Endodermal cell (in vitro differentiated cells): ENCODE results near the gene CFB. TPM values are rescaled to one million over a fixed set of nuclear protein-coding genes. Genes with fewer than 3 reads are reported as not detected.
A peak's percentile ranks its signal among the peaks of the same experiment; 100 is the strongest.

Experiments used
- DNase-seq: peaks from one replicate; pipeline ENCODE4 v3.0.0-alpha.2; 2017
- H3K27ac ChIP-seq: 2 replicates; pipeline ENCODE4 v1.5.1; 2013; ENCODE audit warnings: mild to moderate bottlenecking, low read depth, low read length, moderate library complexity
- H3K27me3 ChIP-seq: 2 replicates; pipeline ENCODE4 v1.6.1; 2013; ENCODE audit warnings: mild to moderate bottlenecking, low read length, moderate library complexity; ENCODE audit not compliant: insufficient read depth, control insufficient read depth, poor library complexity, severe bottlenecking
- H3K36me3 ChIP-seq: 2 replicates; pipeline ENCODE4 v1.7.0; 2013; ENCODE audit warnings: mild to moderate bottlenecking, low read length, moderate library complexity; ENCODE audit not compliant: control insufficient read depth, insufficient read depth
- H3K4me1 ChIP-seq: one replicate; pipeline ENCODE4 v1.7.0; 2013; ENCODE audit warnings: low read length; ENCODE audit not compliant: control insufficient read depth, insufficient read depth
- H3K4me3 ChIP-seq: 2 replicates; pipeline ENCODE4 v1.5.1; 2013; ENCODE audit warnings: mild to moderate bottlenecking, low read length, moderate library complexity
- H3K9ac ChIP-seq: 2 replicates; pipeline ENCODE4 v1.6.1; 2013; ENCODE audit warnings: mild to moderate bottlenecking, low read length, moderate library complexity; ENCODE audit not compliant: poor library complexity, severe bottlenecking; ENCODE audit errors: extremely low read depth
- H3K9me3 ChIP-seq: 2 replicates; pipeline ENCODE4 v1.6.1; 2013; ENCODE audit warnings: mild to moderate bottlenecking, low read length, moderate library complexity; ENCODE audit not compliant: control insufficient read depth
- H3K27ac Mint-ChIP-seq: 2 replicates; pipeline ENCODE4 v1.8.0; 2020; ENCODE audit warnings: mixed read lengths
- H3K27me3 Mint-ChIP-seq: 2 replicates; pipeline ENCODE4 v1.8.0; 2021; ENCODE audit warnings: mild to moderate bottlenecking, mixed read lengths; ENCODE audit not compliant: insufficient read depth
- H3K36me3 Mint-ChIP-seq: 2 replicates; pipeline ENCODE4 v1.8.0; 2020; ENCODE audit warnings: low read depth, mixed read lengths
- H3K4me1 Mint-ChIP-seq: 2 replicates; pipeline ENCODE4 v1.8.0; 2020; ENCODE audit warnings: mixed read lengths
- H3K4me3 Mint-ChIP-seq: 2 replicates; pipeline ENCODE4 v1.8.0; 2020; ENCODE audit warnings: mild to moderate bottlenecking, moderate library complexity, mixed read lengths
- H3K9me3 Mint-ChIP-seq: 2 replicates; pipeline ENCODE4 v1.8.0; 2020; ENCODE audit warnings: mild to moderate bottlenecking, mixed read lengths
- WGBS, 2 experiments: methylation state at CpG; one replicate each; pipeline versions ENCODE4 v1.1.5 to v1.1.7; 2013; ENCODE audit warnings: missing lambda C conversion rate in 2 of 2, mixed read lengths in 1 of 2; ENCODE audit not compliant: insufficient coverage in 1 of 2, insufficient read length in 1 of 2; 5-methylcytosine and 5-hydroxymethylcytosine counted together
- total RNA-seq, 2 donors: library from RNA; stranded (reverse); fragmentation: NEBNext Ultra II Directional in 1 of 2; extraction: Animal tissue kit (Norgen Biotek cat#: 25700) in 1 of 2; gene quantifications; 2 replicates in 1 of 2; 3 replicates in 1 of 2; pipeline ENCODE4 v1.2.1, GENCODE V29; 2021
- TF ChIP-seq, protein P1 (sequence below): fragments of 200-600 bp; sonication (generic); conservative IDR thresholded peaks from 2 replicates; pipeline ENCODE4 v1.5.0; 2021; ENCODE audit warnings: antibody characterized with exemption, mild to moderate bottlenecking

Gene CFB
- total RNA-seq, 2 donors from 2014 or later, result 0.51 to 0.66 TPM

DNA sequence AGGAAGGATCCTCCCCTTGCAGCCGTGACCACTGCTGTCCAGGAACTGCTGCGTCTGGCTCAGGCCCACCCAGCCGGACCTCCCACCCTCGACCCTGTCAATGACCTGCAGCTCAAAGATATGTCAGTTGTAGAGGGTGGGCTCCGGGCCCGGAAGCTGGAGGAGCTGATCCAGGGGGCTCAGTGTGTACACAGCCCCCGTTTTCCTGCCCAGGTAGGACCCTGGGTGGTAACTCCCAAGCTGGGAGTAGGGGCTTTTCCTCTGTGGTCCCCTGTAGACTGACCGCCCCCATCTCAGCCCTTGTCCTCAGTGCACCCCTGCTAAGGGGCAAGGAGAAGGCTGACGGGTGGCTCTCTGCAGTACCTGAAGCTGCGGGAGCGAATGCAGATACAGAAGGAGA is 22.4 kb downstream of the CFB start:
- Mint-ChIP-seq H3K9me3 (no peaks in the 10 kb centered on the region), H3K36me3 (peaks cover 59% of the 10 kb centered on the region), H3K4me3 (no peak overlapping the region), H3K27ac (no peak overlapping the region), H3K27me3 (no peaks in the 10 kb centered on the region), H3K4me1 (peaks cover 9% of the 10 kb centered on the region)
- DNase-seq, result no peak
- H3K27me3 ChIP-seq, result no peaks in the 10 kb centered on the region
- H3K4me1 ChIP-seq, result peaks cover 8% of the 10 kb centered on the region
- H3K36me3 ChIP-seq, result peaks cover 44% of the 10 kb centered on the region
- H3K27ac ChIP-seq, result no peak overlapping the region
- WGBS, 2 experiments, result 95% methylated on average over 10 to 11 of the region's 11 CpGs
- H3K4me3 ChIP-seq, result no peak overlapping the region
- no peak overlapping the region for H3K9ac ChIP-seq
- no peaks in the 10 kb centered on the region for H3K9me3 ChIP-seq
- TF ChIP-seq, protein P1, sequence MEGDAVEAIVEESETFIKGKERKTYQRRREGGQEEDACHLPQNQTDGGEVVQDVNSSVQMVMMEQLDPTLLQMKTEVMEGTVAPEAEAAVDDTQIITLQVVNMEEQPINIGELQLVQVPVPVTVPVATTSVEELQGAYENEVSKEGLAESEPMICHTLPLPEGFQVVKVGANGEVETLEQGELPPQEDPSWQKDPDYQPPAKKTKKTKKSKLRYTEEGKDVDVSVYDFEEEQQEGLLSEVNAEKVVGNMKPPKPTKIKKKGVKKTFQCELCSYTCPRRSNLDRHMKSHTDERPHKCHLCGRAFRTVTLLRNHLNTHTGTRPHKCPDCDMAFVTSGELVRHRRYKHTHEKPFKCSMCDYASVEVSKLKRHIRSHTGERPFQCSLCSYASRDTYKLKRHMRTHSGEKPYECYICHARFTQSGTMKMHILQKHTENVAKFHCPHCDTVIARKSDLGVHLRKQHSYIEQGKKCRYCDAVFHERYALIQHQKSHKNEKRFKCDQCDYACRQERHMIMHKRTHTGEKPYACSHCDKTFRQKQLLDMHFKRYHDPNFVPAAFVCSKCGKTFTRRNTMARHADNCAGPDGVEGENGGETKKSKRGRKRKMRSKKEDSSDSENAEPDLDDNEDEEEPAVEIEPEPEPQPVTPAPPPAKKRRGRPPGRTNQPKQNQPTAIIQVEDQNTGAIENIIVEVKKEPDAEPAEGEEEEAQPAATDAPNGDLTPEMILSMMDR, result no peak

DNA sequence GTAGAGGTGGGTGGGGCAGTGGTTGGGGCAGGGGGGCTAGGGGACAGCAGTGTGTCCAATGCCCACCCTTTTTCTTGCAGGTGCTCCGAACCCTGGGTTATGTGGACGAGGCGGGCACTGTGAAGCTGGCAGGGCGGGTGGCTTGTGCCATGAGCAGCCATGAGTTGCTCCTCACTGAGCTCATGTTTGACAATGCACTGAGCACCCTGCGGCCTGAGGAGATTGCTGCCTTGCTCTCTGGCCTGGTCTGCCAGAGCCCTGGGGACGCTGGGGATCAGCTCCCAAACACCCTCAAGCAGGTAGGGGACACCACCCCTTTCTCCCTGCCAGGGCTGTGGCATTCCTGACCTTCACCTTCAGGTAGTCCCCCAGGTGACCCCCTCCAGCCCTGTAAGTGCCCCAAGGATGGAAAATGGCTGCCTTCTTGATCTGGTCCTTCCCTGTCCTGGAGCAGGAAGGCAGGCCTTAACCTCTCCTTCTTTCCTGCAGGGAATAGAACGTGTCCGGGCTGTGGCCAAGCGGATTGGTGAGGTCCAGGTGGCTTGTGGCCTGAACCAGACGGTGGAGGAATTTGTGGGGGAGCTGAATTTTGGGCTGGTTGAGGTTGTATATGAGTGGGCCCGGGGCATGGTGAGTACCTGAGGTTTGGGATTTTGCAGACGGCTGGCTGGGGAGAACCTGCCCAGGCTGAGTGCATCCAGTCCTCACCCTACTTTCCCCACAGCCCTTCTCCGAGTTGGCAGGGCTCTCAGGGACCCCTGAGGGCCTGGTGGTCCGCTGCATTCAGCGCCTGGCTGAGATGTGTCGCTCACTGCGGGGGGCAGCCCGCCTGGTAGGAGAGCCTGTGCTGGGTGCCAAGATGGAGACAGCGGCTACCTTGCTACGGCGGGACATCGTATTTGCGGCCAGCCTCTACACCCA is 23.2 kb downstream of the CFB start:
- no peaks in the 10 kb centered on the region for H3K27me3 ChIP-seq
- no peak overlapping the region for H3K27ac ChIP-seq
- H3K4me1 ChIP-seq, result peaks cover 8% of the 10 kb centered on the region
- Mint-ChIP-seq H3K4me3 (no peak overlapping the region), H3K27me3 (no peaks in the 10 kb centered on the region), H3K27ac (peak overlapping the region; percentile 30), H3K9me3 (peaks cover 2% of the 10 kb centered on the region), H3K4me1 (peaks cover 9% of the 10 kb centered on the region), H3K36me3 (peaks cover 61% of the 10 kb centered on the region)
- no peak for DNase-seq
- 92 to 98% methylated on average over 11 to 23 of the region's 23 CpGs for WGBS, 2 experiments
- H3K9me3 ChIP-seq, result no peaks in the 10 kb centered on the region
- TF ChIP-seq, protein P1, result no peak
- peaks cover 38% of the 10 kb centered on the region for H3K36me3 ChIP-seq
- no peak overlapping the region for H3K4me3 ChIP-seq
- no peak overlapping the region for H3K9ac ChIP-seq

DNA sequence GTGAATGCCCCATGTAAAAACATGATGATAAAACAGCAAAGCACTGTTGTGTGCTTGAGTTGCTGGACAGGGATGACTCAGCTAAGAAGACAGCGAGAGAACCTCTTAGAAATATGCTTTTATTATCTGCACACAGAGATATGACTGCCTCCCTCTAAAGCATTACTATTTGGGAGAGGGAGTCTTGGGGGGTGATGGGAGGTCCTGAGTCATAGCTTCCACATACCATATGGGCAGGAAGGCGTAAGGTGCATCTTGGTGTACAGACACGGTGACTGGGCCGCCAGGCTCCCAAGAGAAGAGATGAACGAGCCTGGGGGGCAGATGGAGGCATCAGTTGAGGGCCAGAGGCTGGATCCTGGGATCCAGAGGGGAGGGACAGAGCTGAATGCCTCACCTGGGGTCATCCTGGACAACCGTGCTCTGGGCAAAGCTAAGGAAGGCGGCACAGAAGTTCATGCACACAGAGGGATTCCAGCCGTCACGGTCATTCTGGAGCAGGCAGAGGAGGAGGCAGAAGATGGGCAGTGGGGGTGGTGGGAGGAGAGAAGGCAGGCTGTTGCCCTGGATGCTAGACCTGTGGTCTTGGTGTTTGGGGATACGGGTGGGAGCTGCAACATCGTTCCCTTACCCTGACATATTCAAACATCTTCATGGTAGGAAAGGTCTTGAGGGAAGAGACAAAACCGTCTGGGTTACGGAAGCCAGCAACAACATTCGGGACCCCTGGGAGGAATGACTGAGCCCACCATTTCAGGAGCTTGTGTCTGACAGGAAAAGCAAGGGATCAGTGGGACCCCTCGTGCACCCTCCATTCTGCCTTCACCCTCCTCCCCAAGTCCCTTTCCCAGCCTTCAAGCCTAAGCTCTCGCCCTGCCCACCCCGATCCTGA is 24.1 kb downstream of the CFB start:
- no peak overlapping the region for H3K9ac ChIP-seq
- peaks cover 2% of the 10 kb centered on the region for H3K9me3 ChIP-seq

More for the DNA sequence above, 24.1 kb downstream of the CFB start:
- Histone ChIP-seq H3K27ac (no peak overlapping the region), H3K4me1 (peaks cover 8% of the 10 kb centered on the region), H3K27me3 (no peaks in the 10 kb centered on the region), H3K36me3 (peaks cover 31% of the 10 kb centered on the region), H3K4me3 (no peak overlapping the region)
- Mint-ChIP-seq H3K9me3 (peaks cover 10% of the 10 kb centered on the region), H3K27ac (peak overlapping the region; percentile 30), H3K4me3 (peak overlapping the region; percentile 31), H3K27me3 (no peaks in the 10 kb centered on the region), H3K4me1 (peaks cover 9% of the 10 kb centered on the region), H3K36me3 (peaks cover 62% of the 10 kb centered on the region)
- no peak for DNase-seq
- TF ChIP-seq, protein P1, result no peak
- 88 to 93% methylated on average over 14 to 17 of the region's 17 CpGs for WGBS, 2 experiments
